Measurements from ENCODE around the gene CIROP. TPM values are rescaled to one million over a fixed set of nuclear protein-coding genes. Genes with fewer than 3 reads are reported as not detected.

The CIROP gene
- total and polyA plus RNA-seq, 12 donors, result not detected

DNA sequence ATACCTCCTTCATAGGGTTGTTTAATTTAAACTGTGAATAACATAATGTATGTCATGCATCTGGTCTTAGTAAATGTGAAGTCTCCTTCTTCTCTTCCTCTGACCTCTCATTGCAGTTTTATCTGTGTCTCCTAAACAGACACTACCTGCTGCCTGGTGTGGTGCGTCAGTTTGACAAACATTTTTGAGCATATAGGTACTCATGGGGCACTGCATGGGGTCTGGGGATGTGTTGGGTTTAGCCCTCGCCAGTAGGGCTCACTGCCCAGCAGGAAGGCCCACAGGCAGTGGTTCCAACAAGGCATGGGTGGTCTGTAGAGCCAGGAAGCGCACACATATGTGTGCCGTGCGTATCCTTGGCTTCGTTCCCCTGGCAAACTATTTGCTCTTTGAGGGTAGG is 17.3 kb upstream of the CIROP start:
- Histone ChIP-seq H3K4me3 (no peak overlapping the region), H3K27me3 (no peaks in the 10 kb centered on the region), H3K27ac (peak overlapping the region in 2 of 5 donors; percentile 30 to 70), H3K36me3 (replicated peaks in 1 of 2) (no peaks in the 10 kb centered on the region), H3K4me1 (replicated peaks in 1 of 2) (peaks cover 0 to 16% of the 10 kb centered on the region in 2 donors), H3K9me3 (replicated peaks in 1 of 3) (no peaks in the 10 kb centered on the region)
- DNase-seq, result no peak
- no peak for TF ChIP-seq POLR2A (IDR thresholded peaks at IDR 0.05)
- TF ChIP-seq, protein P1, sequence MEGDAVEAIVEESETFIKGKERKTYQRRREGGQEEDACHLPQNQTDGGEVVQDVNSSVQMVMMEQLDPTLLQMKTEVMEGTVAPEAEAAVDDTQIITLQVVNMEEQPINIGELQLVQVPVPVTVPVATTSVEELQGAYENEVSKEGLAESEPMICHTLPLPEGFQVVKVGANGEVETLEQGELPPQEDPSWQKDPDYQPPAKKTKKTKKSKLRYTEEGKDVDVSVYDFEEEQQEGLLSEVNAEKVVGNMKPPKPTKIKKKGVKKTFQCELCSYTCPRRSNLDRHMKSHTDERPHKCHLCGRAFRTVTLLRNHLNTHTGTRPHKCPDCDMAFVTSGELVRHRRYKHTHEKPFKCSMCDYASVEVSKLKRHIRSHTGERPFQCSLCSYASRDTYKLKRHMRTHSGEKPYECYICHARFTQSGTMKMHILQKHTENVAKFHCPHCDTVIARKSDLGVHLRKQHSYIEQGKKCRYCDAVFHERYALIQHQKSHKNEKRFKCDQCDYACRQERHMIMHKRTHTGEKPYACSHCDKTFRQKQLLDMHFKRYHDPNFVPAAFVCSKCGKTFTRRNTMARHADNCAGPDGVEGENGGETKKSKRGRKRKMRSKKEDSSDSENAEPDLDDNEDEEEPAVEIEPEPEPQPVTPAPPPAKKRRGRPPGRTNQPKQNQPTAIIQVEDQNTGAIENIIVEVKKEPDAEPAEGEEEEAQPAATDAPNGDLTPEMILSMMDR (IDR thresholded peaks at IDR 0.05), result no peak
- WGBS, 4 donors, result 93 to 96% (median 93%) methylated on average over 6 of the region's 6 CpGs
- intact Hi-C loops (cut with DNase I), result loop anchor here in 1 of 2 donors (10.0 kb wide), 1 partner anchor 173 kb away; no protein-coding TSS in a partner anchor

DNA sequence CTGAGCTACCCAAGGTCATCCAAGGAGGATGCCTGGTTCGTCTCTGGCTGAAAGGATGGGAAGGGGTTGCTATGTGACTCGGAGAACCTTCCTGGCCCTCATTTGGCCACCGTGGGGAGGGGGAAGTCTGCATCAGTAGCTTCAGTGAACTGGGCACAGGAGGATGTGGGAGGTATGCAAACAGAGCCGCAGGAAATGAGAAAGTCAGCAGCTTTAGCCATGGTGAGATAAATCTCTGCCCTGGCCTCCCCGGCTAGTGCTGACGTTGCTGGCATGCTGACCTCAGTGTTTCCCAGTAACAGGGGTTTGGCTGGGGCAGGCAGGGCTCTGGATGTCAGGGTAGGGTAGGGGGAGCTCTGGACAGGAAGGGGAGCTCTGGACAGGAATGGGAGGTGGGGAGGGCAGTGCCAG is 16.6 kb upstream of the CIROP start:
- H3K27me3 ChIP-seq, result no peaks in the 10 kb centered on the region
- intact Hi-C loops (cut with DNase I), result loop anchor here (2.0 to 10.0 kb wide), 2 partner anchors 65 to 173 kb away; no protein-coding TSS in a partner anchor
- no peak overlapping the region for H3K4me3 ChIP-seq
- no peaks in the 10 kb centered on the region for H3K36me3 ChIP-seq (replicated peaks in 1 of 2)
- H3K4me1 ChIP-seq (replicated peaks in 1 of 2), result peaks cover 0 to 16% of the 10 kb centered on the region in 2 donors
- 19 to 32% (median 21%) methylated on average over 6 of the region's 6 CpGs for WGBS, 4 donors
- DNase-seq, result peak; percentile 49 to 78 (median 60)
- H3K27ac ChIP-seq, result peak overlapping the region in 2 of 5 donors; percentile 55 to 70
- no peaks in the 10 kb centered on the region for H3K9me3 ChIP-seq (replicated peaks in 1 of 3)
- no peak for TF ChIP-seq POLR2A (IDR thresholded peaks at IDR 0.05)
- TF ChIP-seq, protein P1 (IDR thresholded peaks at IDR 0.05), result no peak

DNA sequence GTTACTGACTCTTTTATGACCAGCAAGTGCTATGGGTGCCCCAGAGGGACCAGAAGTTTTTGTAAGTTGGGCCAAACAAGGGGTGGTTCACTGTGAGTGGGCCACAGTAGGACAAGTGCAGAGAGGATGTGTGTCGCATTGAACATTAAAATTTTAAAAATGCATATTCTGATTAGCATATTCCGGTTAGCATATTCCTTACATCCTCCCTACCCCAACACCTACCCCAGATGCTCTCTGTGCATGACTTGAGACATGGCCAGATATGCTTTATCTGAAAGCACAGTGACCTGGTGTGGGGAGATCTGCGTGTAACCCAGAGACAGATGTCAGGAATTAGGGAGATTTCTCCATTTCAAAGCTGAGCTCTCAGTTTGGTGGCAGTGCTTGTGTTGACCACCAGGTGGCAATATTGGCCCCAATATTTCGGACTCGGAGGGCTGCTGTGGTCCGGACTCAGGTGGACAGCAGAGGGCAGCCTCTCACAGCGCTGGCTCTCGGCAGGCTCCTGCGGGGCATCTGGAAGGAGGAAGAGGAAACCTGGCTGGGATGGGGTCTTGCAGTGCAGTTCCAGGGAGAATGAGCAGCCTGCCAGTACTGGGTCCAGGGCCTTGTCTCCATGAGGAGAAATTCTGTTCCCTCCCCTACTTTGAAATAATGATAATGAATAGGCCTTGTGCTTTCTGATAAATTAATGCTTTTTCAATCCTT is 15.9 kb upstream of the CIROP start:
- peak overlapping the region in 2 of 5 donors; percentile 55 to 70 for H3K27ac ChIP-seq
- H3K4me3 ChIP-seq, result no peak overlapping the region
- intact Hi-C loops (cut with DNase I), result loop anchor here (2.0 to 10.0 kb wide), 2 partner anchors 66 to 174 kb away; no protein-coding TSS in a partner anchor
- H3K36me3 ChIP-seq (replicated peaks in 1 of 2), result no peaks in the 10 kb centered on the region
- 16 to 21% (median 19%) methylated on average over 9 of the region's 9 CpGs for WGBS, 4 donors
- H3K9me3 ChIP-seq (replicated peaks in 1 of 3), result no peaks in the 10 kb centered on the region
- peaks cover 0 to 16% of the 10 kb centered on the region in 2 donors for H3K4me1 ChIP-seq (replicated peaks in 1 of 2)
- TF ChIP-seq, protein P1 (IDR thresholded peaks at IDR 0.05), result peak; percentile 100
- TF ChIP-seq POLR2A (IDR thresholded peaks at IDR 0.05), result peak in 1 of 2 donors; percentile 43
- H3K27me3 ChIP-seq, result no peaks in the 10 kb centered on the region
- peak; percentile 88 to 97 (median 93) for DNase-seq

DNA sequence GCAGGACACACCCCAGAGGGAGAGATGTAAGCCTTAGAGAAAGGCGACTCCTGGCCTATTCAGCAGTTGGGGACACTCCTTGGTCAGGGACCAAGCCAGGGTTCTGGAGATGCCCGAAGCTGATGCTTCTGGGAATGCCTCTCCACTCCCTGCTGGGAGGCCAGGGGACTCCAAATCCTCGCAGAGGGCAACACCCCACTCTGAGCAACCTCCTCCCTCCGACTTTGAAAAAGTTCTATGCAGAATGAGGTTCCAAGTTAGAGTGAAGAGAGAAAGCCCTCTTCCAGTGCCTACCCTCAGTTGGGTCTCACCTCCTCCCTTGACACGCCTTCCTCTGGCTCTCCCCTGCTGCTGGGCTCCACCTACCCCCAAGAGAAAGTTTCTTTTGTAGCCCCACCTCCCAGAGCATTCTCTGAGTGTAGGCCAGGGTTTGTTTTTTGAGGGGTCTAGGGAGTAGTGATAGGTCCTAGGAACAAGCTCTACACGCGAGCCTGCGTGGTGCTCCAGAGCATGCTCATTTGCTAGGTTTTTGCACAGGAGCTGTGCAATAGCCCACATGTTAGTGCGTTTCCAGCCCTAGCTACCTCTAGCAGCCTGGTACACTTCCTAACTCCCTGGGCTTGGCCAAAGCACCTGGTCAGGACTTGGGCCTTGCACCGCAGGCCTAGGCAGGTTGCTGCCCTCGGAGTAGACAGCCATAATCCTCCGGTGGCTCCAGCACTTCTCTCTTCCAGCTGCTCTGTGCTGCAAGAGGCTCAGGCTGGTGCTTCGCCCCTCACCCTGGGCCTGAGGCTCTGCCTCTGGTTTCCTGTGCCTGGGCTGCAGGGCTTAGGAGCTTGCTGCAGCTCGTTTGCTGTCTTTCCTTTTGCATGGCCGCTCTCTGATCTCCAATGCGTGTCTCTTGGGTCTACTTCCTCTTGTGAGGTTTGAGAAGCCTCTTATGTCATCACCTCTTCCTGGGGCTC is 14.9 kb upstream of the CIROP start:
- no peaks in the 10 kb centered on the region for H3K36me3 ChIP-seq (replicated peaks in 1 of 2)
- no peaks in the 10 kb centered on the region for H3K9me3 ChIP-seq (replicated peaks in 1 of 3)
- H3K27ac ChIP-seq, result peak overlapping the region in 1 of 5 donors; percentile 32
- DNase-seq, result no peak
- WGBS, 4 donors, result 63 to 69% (median 65%) methylated on average over 12 to 16 of the region's 16 CpGs
- H3K4me1 ChIP-seq (replicated peaks in 1 of 2), result peaks cover 0 to 23% of the 10 kb centered on the region in 2 donors
- intact Hi-C loops (cut with DNase I), result loop anchor here (2.0 to 10.0 kb wide), 2 partner anchors 67 to 175 kb away; no protein-coding TSS in a partner anchor
- H3K4me3 ChIP-seq, result no peak overlapping the region
- H3K27me3 ChIP-seq, result no peaks in the 10 kb centered on the region
- TF ChIP-seq, protein P1 (IDR thresholded peaks at IDR 0.05), result no peak
- no peak for TF ChIP-seq POLR2A (IDR thresholded peaks at IDR 0.05)
